Skin of body (tissue), 2 donors: ENCODE data around the gene CDH4. TPM values are rescaled to one million over a fixed set of nuclear protein-coding genes. Genes with fewer than 3 reads are reported as not detected.

Source experiments
- DNase-seq: peaks from one replicate; lab custom pipeline; 2025; lab: John Stamatoyannopoulos, UW
- total RNA-seq: library from RNA; depleted of rRNA; stranded (reverse); fragments of >200 nt; gene quantifications from one replicate; pipeline ENCODE4 v1.2.3, GENCODE V29; 2014

The CDH4 gene
- total RNA-seq, 1 donor from 2014 or later = 0.10 TPM

DNA sequence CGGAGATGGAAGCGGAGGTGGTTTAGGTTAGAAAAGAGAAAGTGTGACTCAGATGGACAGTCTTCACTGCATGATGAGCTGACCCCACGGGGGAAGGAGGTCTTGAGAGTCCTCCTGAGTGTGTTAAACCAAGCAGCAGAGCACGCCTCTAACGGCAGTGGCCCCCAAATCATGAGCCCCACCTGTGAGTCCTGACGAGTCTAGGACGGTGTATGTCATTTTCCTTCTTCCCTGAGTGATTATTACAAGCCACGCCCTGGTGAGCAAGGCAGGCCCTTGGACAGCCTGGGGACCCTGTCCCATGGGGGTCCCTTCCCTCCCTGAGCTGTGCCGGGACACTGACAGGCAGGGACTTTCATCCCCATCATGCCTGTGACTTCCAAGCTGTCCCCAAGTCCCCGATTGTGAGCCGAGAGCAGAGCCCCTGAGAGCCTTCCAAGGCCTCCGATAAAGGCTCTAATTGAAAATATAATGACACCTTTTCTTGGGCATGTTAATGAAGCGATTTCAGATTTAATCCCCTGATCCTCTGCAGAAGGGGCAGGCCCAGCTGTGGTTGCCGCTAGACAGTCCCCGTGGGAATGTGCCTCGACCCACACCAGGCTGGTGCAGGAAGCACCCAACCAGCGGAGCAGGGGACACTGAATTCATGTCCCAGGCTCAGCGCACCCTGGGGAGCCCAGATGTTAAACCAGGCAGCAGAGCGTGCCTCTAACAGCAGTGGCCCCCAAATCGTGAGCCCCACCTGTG lies 493.5 kb downstream of the CDH4 start:
- no peak for DNase-seq

DNA sequence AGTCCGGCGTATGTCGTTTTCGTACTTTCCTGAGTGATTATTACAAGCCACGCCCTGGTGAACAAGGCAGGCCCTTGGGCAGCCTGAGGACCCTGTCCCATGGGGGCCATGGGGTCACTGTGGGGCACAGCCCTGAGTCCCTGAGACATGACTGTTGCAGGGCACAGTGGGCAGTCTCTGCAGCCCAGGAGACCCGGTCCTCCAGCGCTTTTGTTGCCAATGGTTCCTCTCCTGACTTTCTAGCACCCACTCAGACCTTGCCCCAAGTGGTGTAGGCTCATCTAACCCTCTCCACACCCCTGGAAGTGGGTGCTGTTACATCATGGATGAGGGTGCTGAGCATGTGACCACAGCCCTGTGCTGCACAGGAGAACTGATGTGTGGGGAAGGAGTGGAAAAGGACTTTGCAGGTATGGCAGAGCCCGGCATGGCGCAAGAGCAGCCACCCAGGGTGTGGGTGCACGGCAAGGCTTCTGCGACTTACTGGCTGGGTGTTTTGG lies 494.1 kb downstream of the CDH4 start:
- DNase-seq = no peak

DNA sequence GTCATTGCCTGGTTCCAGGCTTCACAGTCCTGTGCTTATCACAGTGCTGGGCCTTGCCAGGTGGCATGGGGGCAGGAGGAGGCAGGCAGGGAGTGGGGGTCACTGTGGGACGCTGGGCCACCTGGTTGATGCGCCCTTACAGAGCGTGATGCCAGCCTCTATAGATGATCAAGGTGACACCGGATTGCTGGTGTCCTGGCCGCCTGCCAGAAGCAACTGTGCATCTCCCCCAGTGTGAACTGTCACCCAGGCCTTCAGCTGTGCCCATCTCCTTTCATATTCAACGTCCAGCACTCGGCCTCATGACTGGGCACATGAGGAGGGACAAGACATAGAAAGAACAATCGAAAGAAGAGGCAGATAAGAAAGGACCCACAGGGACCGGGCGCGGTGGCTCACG lies 494.7 kb downstream of the CDH4 start:
- DNase-seq = no peak

DNA sequence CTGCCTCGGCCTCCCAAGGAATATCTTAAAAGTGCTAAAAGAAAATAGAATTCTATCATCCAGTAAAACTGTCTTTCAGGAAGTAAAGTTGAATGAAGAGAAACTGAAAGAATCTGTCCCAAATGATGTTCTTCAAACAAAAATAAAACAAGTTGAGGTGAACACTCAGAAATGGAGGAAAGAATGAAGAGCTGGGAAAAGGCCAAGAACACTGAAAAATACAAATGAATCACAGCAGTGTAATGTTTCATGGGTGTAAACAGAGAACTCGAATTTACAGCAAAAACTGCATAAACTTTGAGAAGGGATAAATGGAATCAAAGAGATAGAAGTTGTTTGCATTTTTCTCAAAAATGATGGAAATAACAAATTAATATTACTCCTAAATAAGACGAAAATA lies 496.3 kb downstream of the CDH4 start:
- no peak for DNase-seq

DNA sequence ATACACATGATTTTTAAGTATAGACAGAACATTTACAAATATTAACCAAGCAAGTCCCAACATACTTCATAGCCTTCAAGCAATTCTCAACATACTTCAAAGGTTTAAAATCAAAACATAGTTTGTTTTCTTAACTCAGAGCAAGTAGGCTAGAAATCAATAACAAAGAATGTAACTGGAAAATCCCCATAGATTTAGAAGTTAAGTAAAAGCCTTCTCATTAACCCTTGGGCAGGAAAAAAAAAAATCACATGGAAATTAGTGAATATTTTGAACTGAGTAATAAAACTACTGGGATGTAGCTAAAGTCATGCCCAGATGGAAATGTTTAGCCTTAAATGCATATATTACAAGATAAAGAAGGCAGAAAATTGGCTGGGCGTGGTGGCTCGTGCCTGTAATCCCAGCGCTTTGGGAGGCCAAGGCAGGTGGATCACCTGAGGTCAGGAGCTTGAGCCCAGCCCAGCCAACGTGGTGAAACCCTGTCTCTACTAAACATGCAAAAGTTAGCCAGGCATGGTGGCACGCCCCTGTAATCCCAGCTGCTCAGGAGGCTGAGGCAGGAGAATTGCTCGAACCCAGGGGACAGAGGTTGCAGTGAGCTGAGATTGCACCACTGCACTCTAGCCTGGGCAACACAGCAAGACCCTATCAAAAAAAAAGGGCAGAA lies 497.5 kb downstream of the CDH4 start:
- DNase-seq = no peak

DNA sequence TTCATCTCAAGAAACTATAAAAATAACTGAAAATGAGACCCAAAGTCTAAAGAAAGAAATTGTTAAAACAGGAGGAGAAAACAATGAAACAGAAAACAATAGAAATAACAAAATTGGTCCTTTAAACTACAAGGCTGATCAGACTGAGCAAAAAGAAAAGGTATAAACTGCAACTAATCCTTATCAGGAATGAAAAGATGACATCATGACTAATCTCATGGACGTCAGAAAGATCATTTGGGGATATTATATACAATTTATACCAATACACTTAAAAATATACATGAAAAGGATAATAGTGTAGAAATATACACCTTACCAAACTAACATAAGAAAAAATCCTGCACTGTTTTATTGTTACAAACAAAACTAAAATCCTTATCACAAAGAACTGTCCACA lies 498.0 kb downstream of the CDH4 start:
- no peak for DNase-seq

DNA sequence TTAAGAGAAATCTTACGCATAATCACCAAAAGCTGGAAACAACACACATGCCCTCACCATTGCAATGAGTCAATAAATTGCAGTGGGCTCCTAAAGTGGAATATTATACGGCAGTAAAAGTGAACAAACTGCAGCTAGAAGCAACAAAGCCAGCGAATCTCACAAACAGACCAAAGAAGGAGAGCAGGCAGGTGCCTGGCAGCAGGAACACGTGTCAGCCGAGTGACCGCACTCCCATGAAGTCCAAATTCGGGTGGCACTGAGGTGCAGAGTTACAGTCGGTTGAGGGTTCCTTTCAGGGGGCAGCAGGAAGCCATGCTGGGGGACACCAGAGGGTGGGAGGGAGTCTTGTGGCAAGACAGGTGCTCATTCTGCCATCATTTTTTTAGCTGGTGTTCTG lies 500.5 kb downstream of the CDH4 start:
- no peak for DNase-seq

DNA sequence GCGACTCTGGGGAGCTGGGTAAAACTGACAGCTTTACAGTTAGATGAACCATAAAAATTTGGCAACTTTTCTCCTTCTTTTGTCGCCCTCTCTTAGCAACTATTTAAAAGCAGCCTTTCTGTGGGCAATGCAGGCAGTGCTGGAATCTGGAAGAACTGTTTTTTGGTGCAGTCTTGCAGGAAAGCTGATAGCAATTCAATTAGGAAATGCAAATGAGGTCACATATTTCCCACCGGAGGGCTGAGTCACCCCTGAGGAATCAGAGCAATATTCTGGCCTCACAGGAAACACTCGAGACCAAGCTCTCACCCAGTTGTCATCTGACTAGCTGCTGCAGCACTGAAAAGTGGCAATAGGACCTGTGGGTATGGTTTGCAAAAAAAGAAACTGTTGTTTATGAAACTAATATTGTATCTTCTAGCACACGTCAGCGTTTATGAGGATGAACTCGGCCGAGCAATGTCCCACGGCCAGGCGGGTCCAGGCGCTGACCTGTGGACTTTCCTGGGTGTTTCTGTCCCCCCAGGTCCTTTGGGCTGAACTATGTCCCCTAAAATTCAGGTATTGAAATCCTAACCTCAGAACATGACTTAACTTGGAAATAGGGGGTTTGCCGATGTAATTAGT lies 501.4 kb downstream of the CDH4 start:
- DNase-seq = no peak

DNA sequence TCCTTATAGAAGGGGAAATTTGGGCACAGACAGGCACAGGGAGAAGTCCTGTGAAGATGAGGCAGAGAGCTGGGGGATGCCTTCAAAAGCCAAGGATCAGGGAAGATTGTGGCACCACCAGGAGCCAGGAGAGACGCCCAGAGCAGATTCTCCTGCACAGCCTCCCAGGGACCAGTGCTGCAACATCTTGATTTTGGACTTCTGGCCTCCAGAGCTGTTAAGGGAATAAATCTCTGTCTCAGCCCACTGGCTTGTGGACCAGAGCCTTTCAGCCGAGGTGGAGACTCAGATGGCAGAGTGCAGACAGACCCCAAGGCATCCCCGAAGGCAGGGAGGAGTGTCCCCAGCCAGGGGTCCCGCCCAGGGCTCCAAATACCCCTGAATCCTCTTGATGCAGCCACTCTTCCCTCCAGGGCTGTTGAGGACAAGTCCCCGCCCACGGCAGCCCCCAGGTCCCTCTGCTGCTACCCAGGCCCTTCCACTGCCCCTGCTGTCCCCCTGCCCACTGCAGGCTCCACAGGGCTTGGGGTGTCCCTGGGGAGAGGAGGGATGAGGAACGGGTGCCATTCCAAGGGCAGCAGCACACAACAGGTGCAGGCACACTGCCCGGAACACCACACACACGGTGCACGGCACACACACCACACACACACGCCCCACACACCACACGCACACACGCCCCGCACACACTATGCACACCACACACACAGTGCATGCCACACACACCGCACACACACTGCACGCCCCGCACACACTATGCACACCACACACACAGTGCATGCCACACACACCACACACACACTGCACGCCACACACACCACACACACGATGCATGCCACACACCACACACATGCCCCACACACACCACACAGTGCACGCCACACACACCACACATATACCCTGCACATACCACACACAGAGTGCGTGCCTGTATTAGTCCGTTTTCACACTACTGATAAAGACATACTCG lies 502.2 kb downstream of the CDH4 start:
- no peak for DNase-seq

DNA sequence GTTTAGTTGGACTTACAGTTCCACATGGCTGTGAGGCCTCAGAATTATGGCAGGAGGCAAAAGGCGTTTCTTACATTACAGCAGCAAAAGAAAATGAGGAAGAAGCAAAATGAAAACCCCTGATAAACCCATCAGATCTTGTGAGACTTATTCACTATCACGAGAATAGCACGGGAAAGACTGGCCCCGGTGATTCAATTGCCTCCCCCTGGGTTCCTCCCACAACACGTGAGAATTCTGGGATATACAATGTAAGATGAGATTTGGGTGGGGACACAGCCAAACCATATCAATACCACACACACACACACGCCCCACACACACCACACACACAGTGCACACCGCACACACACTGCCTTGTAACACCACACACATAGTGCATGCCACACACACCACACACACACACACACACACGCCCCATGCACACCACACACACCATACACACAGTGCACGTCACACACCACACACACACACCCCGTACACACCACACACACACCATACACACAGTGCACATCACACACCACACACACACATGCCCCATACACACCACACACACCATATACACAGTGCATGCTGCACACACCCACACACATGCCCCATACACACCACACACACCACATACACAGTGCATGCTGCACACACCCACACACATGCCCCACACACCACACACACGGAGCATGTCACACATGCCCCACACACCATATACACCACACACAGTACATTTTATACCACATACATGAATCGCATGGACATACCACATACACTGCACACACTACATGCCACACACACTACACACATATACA lies 503.1 kb downstream of the CDH4 start:
- no peak for DNase-seq

DNA sequence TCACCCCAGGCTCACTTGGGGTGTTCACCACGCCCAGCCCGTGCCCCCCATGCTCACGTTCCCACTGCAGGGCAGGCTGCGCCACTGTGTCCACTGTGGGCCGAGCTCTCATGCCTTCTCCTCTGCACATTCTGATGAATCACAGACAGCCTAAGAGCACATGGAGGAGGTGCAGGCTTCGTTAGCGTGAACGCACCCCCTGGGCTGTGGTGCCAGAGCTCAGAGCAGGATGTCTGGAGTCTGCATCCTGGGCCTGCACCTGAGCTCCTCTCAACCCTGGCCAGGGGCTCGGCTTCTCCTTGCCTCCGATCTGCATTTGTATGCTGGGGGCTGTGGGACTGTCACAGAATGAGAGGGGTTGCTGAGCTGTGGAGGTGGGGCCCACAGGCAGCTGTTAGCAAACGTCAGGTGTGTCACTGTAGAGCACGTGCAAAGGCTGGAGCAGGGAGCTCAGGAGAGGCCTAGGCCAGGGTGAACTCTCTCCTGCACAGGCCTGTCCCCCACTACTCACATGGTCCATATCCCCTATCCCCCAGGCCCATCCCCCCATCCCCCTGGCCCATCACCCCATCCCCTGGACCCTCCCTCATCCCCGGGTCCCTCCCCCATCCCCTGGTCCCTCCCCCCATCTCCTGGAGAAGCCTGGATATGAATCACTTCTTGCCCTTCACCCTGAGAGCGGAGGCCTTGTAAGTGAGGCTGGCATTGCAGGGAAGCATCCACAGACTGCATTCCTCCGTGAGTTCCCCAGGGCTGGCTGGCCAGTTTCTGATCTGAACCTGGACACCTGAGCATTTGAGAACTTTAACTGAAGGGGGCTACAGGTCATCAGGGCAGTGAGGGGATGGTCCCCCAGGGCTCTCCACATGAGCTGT lies 504.1 kb downstream of the CDH4 start:
- no peak for DNase-seq

DNA sequence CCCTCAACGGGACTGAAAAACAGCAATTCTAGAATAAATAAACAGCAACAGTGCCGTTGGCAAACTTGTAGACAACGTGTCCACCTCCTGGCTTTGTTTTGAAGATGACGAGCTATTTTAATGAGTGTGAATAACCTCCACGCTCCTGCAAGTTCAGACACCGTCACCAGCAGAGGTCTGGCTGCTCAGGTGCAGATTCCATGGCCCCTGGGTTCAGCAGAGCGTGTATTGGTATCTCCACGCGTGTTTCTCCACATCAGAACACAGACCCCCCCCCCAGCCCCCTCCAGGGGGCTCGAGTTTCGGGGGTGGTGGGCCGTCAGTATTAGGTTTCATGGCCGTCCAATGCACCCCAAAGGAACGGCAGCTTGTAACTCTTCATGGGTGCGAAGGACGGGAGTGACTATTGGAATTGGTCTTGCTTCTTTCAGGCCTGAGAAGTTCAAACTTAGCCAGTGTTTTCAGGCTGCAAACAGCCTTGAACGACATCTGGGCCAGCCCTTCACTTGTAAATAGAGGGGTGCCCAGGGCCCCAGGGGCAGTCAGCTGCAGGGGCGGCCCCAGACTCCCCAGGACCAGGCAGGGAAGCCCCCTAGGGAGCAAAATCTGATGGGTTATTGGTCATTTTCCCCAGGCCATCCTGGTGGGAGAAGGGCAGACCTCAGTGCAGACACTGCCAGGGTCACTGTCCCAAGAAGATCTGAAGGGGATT lies 505.1 kb downstream of the CDH4 start:
- no peak for DNase-seq

DNA sequence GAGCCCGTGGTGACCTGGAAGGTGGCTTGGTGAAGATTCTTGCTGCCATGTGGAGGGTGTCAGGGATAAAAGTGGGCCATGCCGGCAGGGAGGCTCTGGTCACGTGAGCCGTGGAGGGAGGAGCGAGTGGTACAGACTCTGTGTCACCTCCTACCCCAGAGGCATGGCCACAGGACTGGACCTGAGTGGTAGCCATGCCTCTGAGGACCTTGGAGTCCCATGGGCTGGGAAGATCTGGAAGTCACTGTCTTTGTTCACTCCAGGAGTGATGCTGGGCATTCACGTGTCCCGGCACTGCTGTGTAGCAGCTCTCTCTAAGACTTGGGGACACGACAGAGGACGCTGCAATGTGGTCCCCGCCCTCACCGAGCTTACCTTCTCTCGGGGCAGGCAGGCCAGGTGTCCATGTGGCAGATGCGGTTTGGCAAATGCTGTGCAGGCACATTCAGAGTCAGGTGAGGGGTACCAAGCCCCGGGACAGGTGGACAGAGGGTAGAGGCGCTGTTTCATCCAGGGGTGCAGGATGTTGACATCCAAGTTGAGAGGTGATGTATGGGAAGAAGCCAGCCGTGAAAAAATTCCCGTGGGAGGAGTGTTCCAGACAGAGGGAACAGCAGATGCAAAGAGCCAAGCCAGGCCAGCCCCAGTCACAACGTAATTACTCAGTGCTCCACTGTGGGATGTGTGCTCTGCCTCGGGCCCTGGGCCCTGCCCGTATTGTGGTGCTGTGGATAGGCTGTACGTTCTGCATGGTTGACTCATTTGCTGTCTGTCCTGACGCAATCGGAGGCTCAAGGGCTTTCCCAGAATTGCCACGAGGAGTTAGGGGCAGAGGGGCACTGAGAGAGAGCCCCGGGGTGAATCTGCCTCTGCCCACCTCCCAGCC lies 505.9 kb downstream of the CDH4 start:
- no peak for DNase-seq

DNA sequence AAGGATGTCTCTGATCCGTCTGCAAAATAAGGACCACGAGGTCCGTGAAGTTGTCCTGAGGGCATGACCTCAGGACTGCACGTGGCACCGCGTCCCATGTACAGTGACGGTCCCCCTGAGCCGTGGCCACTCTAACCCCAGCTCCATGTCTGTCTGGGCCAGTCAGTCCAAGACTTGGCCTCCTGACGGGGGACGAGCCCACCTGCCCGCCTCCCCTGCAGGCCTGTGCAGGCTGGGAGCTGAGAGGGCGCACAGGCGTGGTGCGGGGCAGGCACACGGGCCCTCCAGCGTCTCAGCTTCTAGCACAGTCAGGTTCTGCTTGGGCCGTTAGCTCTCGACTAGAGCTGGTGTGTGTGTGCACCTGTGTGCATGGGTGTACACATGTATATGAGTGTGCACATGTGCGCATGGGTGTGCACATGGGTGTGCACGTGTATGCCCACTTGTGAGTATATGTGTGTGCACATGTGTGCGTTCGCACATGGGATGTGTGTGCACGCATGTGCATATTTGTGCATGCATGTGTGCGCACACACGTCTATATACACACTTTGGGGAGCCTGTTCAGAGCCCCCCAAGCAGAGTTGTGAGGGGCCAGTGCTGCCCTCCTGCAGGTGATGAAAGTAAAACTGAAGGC lies 506.6 kb downstream of the CDH4 start:
- no peak for DNase-seq

DNA sequence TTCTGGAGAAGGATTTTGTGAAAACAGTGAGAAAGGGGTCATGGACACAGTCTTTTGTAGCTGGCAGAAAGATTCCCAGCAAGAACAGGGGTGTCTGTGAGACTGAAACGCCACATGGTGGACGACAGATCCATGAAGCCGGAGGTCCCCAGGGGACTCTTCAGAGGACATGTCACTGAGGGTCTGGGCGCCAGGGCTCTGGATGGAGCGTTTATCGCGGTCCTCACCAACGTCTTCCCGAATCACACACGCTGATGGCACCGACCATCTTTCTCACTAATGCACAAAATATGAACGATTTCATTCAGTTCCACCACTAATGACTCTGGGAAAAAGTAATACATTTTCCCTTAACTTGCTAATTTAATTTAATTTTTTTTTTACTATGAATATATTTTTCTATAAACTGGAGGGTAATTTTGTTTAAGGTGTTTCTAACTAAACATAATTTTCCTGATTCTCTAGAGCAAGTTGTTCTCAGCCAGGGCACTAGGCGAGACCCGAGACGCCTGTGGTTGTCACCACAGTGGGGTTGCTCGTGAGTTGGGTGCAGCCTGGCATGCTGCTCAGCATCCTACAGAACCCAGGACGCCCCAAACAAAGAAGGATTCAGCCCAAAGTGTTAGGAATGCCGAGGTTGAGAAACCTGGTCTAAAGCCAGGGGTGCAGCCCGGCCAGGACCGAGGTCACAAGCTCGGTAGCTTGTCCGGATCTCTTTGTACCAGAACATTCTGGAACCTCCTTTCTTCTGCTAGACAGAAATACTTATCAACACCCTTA lies 507.4 kb downstream of the CDH4 start:
- no peak for DNase-seq

DNA sequence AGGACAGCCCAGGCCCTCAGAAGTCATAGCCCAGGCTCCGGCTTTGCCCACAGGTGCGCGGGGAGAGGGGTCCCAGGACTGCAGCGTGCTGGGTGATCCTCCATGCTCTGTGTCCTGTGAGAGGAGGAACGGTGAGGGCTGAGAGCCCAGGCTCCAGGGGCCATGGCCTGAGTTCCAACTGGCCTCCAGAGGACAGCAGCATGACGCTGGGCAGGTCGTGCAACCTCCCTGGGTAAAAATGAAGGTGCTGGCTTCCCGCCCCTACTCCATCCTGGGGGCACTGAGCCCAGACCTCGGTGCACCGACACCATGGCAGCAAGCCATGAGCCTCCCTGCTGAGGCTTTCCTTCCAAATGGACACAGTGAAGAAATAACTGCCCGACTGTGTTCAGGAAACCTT lies 508.3 kb downstream of the CDH4 start:
- DNase-seq = no peak

DNA sequence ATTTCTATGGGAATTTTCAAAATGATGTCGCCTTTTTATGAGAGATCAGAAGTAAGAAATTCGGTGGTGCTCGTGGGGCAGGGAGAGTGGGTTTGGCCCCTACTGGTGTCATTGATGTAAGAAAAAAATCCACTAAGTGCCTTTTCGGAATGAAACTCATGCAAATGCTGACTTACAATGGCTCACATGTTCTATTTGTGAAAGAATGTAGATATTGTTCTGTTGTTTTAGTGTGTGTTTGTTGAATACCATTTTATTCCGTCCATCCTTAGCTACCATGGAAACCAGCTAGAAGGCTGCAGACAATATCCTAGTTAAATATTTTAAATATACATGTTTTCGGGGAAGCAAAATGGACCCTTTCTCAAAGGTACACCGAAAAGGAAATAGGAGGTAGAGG lies 508.7 kb downstream of the CDH4 start:
- DNase-seq = no peak
